ENCODE measurements around the gene PAK4. TPM values are rescaled to one million over a fixed set of nuclear protein-coding genes. Genes with fewer than 3 reads are reported as not detected.

PAK4 gene
- total and polyA plus RNA-seq, 12 donors = 7.2 to 61.0 (median 23.8) TPM

GRCh38 chr19:39163621-39164020 lies 38.0 kb downstream of the PAK4 start:
- no peak for TF ChIP-seq CTCF (IDR thresholded peaks at IDR 0.05)
- TF ChIP-seq POLR2A (IDR thresholded peaks at IDR 0.05) = no peak
- Histone ChIP-seq H3K4me1 (replicated peaks in 1 of 2) (peaks cover 24 to 34% of the 10 kb centered on the region in 2 donors), H3K36me3 (replicated peaks in 1 of 2) (no peaks in the 10 kb centered on the region), H3K9me3 (replicated peaks in 1 of 3) (no peaks in the 10 kb centered on the region), H3K27me3 (no peaks in the 10 kb centered on the region), H3K4me3 (no peak overlapping the region), H3K27ac (no peak overlapping the region)
- intact Hi-C loops (cut with DNase I) = no loop called here
- WGBS, 4 donors = 71 to 79% (median 77%) methylated on average over 5 to 9 of the region's 9 CpGs
- DNase-seq = no peak

DNA sequence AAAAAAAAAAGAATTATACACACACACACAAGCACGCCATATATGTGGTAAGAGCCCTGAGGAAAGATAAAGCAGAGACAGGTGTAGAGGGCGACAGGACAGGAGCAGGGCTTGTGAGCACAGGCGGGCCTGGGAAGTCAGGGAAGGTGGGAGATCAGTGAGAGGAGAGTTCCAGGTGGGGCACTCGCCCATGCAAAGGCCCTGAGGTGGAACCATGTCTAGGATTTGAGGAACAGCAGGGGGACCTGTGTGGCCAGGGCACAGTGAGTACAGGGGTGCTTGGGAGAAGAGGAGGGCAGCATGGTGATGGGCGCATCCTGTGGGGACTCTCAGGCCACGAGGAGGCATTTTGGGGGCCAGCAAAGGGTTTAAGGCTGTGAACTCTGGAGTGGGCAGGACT lies 38.7 kb downstream of the PAK4 start:
- H3K4me3 ChIP-seq = no peak overlapping the region
- no peak overlapping the region for H3K27ac ChIP-seq
- H3K9me3 ChIP-seq (replicated peaks in 1 of 3) = no peaks in the 10 kb centered on the region
- TF ChIP-seq CTCF (IDR thresholded peaks at IDR 0.05) = no peak
- TF ChIP-seq POLR2A (IDR thresholded peaks at IDR 0.05) = no peak
- 94 to 98% (median 96%) methylated on average over 6 of the region's 6 CpGs for WGBS, 4 donors
- H3K4me1 ChIP-seq (replicated peaks in 1 of 2) = peaks cover 24 to 34% of the 10 kb centered on the region in 2 donors
- no peak for DNase-seq
- no peaks in the 10 kb centered on the region for H3K36me3 ChIP-seq (replicated peaks in 1 of 2)
- H3K27me3 ChIP-seq = no peaks in the 10 kb centered on the region
- intact Hi-C loops (cut with DNase I) = no loop called here

DNA sequence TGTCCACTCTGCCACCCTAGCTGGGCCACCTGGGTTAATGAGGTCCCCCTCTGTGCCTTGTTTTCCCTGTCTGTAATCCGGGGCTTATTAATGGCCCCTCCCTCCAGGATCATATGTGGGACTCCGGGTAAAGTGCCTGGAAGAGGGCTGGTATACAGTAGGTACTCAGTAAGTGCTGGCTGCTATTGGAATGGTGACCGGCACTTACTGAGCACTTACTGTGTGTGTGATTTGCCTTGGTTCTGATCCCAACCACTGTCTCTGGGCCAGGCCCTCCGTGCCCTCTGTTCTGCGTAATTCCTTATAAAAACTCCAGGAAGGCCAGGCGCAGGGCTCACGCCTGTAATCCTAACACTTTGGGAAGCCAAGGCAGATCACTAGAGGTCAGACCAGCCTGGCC lies 40.3 kb downstream of the PAK4 start:
- no peaks in the 10 kb centered on the region for H3K27me3 ChIP-seq
- no peak overlapping the region for H3K27ac ChIP-seq
- H3K4me1 ChIP-seq (replicated peaks in 1 of 2) = peaks cover 15 to 21% of the 10 kb centered on the region in 2 donors
- H3K9me3 ChIP-seq (replicated peaks in 1 of 3) = no peaks in the 10 kb centered on the region
- intact Hi-C loops (cut with DNase I) = no loop called here
- TF ChIP-seq CTCF (IDR thresholded peaks at IDR 0.05) (no peak), POLR2A (IDR thresholded peaks at IDR 0.05) (no peak)
- DNase-seq = no peak
- WGBS, 4 donors = 93 to 98% (median 96%) methylated on average over 6 to 7 of the region's 7 CpGs
- no peaks in the 10 kb centered on the region for H3K36me3 ChIP-seq (replicated peaks in 1 of 2)
- H3K4me3 ChIP-seq = no peak overlapping the region

- 17 to 46% (median 28%) methylated on average over 10 to 24 of the region's 24 CpGs for WGBS, 4 donors
- Histone ChIP-seq H3K27ac (peak overlapping the region in 2 of 5 donors; percentile 7 to 37), H3K4me3 (peak overlapping the region in 1 of 4 donors; percentile 8), H3K4me1 (replicated peaks in 1 of 2) (peaks cover 15 to 17% of the 10 kb centered on the region in 2 donors), H3K36me3 (replicated peaks in 1 of 2) (no peaks in the 10 kb centered on the region), H3K9me3 (replicated peaks in 1 of 3) (no peaks in the 10 kb centered on the region), H3K27me3 (no peaks in the 10 kb centered on the region)
- peak; percentile 90 to 95 (median 93) for DNase-seq
- intact Hi-C loops (cut with DNase I) = no loop called here
- TF ChIP-seq CTCF (IDR thresholded peaks at IDR 0.05) (no peak), POLR2A (IDR thresholded peaks at IDR 0.05) (no peak)
These were observed 41.2 kb downstream of the PAK4 start for GRCh38 chr19:39166571-39167391.
